GM21723 (cell line): ENCODE measurements around the gene POLD4.

Experiments
- ATAC-seq: cut with Tn5 transposase; IDR thresholded peaks from one replicate; pipeline ENCODE4 v1.9.1; 2021; ENCODE audit warnings: mild to moderate bottlenecking, moderate library complexity; ENCODE audit not compliant: unreplicated experiment

Gene POLD4

GRCh38 chr11:67371911-67372320 is 18.6 kb upstream of the POLD4 start:
- no peak for ATAC-seq

DNA sequence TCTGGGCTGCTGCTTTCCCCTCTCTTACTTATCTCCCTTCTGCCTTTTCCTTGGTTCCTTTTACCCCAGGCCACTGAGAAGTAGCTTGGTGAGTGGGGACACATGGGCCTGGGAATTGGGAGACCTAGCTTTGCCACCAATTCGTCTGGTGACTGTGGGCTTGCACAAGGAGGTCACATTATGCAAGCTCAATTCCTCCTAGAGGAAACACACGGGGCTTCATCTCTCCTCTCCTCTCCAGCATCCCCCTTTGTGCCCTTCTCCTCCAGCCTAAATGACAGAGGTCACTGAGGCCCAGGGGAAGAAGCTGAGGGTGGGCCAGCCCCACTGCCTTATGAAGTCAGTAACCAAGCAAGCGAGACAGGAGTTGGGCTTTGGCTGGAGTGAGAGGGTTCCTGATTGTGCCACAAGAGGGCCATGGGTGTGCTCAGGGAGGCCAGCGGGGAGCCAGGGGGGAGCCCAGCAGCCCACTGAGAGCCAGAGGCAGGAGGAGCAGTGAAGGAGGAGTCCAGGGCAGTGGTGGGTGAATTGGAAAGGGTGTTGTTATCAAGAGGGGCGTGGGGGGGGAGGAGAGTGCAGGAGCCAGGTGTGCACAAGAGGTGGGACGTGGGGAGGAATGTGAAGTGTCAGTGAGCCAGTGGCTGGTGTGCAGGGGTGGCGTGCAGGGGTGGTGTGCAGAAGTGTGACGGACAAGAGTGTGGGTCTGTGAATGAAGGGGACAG is 18.0 kb upstream of the POLD4 start:
- ATAC-seq, result no peak

GRCh38 chr11:67370351-67371076 is 17.2 kb upstream of the POLD4 start:
- no peak for ATAC-seq

DNA sequence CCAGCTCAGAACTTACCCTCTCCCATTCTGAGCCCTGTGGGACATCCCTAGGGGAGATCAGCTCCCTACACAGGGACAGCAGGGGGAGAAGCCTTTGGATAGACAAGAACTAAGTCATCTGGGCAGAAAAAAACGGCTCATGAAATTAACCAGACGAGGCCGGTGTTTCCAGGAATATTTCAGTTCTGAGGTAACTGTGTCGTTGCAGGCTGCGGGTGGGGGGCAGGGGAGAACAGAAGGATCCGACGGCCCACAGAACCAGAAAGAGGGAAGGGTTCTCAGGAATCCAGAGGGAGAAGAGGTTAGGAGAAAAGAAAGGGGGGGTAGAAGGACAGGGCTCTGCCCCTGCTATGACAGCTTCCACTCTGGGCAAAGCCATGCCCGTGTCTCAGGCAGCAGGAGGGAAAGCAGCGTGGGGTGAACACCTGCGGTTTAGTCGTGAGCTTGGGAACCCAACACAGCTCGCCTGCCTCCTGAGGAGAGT is 16.5 kb upstream of the POLD4 start:
- ATAC-seq, result no peak

DNA sequence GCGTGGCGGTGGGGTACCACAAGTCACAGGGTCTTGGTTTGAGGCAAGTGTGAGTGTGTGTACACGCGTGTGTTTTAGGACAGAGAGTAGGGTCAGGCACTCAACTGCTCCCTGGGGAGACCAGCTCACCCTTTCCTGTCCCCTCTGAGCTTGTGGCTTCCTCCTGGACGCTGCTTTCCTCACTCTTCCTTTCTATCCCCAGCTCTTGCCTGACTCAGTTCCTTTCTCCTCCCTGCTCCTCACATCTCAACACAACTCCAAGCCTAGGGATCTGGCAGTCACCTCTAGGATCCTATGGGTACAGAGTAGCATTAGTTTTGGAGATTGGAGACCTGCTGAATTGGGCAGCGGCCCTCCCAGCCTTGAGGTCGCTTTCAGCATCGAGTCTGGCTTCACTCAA is 15.9 kb upstream of the POLD4 start:
- ATAC-seq, result no peak

DNA sequence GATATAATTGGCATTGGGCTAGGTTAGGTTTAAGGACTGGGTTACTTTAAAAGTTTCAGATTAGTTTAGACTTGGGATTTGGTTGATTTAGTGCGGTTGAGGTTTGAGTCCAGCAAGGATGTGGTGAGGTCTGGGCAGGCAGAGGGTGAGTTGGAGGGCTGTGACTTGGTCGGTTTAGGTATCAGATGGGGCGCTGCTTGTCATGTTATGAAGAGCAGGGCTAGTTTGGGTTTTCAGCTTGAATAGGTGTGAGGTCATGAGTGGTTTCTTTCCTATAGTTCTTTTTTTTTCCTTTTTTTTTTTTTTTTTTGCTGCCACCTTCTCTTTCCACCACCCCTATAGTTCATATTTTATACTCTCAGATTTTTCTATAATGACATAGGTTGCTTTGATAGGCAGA is 15.3 kb upstream of the POLD4 start:
- no peak for ATAC-seq

- no peak for ATAC-seq
Measured at GRCh38 chr11:67367761-67368227, 14.4 kb upstream of the POLD4 start.

- no peak for ATAC-seq
Measured at GRCh38 chr11:67366961-67367760, 13.8 kb upstream of the POLD4 start.

- ATAC-seq, result no peak
Measured at GRCh38 chr11:67366546-67366945, 13.2 kb upstream of the POLD4 start.

DNA sequence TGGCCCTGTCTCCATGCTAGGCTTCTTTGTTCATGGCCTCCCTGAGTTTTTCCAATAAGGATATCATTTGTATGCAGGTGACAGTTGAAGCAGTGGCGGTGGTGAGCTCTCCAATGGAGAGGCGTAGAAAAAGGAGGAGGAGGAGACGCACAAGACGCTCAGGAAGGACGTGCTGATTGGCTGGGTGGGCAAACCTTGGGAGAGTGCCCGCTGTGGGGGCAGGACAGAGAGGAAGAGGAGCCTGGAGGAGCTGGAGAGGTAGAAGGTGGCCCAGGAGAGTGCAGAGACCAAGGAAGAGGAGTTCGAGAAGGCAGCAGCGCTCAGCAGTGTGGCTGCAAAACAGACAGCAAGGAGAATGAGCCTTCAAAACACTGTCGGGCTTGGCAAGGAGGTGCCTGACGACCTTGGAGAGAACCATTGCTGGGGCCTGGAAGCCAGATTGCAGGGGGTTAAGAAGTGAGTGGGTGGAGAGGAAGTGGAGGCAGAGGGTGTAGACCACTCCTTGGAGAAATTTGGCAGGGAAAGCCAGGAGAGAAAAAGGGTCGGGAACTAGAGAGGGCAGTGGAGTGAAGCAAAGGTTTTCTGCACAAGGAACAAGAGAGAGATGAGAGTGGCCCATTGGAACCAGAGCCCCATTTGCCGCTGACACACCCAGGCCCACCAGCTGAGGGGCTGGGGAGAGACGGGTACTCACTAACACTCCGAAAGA is 12.5 kb upstream of the POLD4 start:
- no peak for ATAC-seq

DNA sequence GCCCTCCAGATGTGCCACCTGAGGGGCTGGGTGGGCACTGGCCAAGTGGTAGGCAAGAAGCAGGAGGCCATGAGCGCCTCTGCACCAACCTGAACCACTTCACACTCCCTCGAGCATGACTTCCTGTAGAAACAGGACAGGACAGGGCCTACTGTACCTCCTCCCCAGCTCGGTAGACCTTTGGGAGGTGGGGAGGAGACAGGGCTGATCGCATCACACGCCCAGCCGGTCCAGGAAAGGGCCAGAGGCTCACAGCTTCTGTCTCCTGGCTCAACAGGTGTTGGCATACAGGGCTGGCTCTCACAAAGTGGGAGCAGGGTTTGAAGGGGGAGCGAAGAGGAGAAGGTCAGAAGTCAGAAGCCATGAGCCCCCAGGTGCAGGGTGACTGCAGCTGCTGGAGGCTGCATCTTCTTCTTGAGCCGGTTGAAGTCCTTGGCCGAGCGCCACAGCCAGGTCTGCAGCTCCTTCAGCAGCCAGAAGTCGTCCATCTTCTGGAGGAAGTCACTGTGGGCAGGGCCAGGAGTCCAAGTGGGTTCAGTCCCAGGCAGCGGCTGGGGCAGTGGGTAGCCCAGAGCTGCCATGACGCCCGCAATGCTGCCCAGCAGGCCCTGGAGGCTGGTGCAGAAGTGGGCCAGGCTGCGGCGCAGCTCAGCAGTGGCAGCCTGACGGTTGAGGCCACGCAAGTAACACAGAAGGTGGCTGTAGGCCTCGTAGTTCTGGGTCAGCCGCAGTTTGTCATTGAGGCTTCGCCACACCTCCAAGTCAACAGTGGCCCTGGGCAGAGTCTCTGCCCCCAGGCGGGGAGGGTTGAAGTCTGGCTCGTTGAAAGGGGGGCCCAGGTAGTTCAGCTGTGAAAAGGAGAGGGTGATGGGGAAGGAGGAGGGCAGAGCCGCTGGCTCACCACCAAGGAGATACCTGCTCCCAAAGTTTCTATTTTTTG is 11.7 kb upstream of the POLD4 start:
- ATAC-seq, result no peak

DNA sequence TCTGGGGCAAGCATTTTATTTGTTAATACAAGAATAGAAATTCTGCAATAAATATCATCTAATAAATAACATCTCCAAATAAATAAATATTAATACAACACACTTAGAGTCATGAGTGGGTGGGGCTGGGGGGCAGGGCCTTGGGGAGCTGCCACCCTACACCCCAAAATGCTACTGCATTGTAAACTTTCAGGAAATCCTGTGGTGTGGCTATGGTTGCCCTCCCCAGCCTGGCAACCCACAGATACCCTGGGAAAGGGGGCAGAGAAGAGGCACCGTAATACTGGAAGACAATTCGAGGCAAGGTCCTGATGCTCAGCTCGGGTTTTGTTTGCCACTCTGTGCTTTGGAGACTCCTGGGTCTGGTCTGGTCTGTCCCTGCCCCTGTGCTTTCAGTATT is 10.8 kb upstream of the POLD4 start:
- no peak for ATAC-seq

GRCh38 chr11:67357831-67358670 is 4.7 kb upstream of the POLD4 start:
- ATAC-seq, result no peak

DNA sequence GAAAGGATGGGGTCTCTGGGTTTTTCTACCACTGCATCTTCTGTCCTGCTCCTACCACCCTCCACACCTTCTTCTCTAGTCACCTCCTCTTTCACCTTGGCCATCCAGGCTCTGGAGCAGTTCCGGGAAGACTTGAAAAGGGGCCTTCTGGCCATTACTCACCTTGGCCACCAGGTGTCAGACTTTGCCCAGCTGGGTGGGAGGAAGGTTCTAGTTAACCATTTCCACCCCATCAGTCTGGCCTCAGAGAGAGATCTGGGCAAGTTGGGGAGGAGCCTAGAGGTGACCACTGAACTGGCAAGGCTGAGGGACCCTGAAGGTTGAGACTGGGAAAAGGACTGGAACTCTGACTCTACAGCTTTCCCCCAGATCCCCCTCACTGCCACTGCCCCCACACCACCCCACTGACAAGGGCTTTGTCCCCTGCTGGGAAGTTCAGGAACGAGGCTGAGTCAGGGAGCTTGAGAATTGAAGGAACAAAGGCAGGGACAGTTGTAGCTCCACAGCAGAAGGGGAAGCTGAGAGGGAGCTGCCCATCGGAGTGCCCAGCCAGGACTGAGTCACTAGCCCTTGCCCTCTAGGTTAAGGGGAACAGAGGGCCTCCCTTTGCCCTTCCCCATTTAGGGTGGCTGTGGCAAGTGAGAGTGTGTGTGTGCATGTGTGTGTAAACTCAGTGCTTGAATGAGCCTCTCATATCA is 3.7 kb upstream of the POLD4 start:
- no peak for ATAC-seq

- ATAC-seq, result no peak
Measured at GRCh38 chr11:67356387-67356863, 3.1 kb upstream of the POLD4 start.

DNA sequence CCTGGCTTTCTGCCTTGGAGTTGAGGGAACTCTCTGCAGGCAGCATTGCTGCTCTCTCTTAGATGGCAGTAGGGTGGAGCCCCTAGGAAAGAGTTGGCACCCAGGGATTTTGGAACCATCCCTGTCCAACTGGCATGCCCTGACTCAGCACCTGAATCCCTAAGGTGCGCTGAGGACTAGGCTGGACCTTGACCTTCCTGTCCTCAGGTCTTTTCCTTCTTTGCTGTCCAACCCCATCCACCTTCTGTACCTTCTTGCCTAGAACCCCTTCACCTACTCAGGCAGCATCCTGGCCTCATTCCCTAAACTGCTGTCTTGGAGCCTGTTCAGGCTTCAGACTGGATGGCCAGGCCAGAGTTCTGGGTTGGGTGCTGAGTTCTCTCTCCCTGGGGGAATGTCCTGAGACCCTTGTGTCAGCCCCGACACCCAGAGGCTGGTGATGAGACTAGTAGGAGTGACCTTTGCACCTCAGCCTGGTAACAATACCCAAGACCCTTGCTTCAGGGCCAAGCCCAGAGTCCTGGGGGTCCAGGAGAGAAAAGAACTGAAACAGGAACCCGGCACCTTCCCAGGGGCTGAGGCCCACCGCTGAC is 2.5 kb upstream of the POLD4 start:
- no peak for ATAC-seq

GRCh38 chr11:67355023-67355793 is 1.9 kb upstream of the POLD4 start:
- ATAC-seq, result no peak
